MM.1S (cell line): ENCODE results near the gene SUSD1.

ENCODE experiments used
- DNase-seq: peaks from one replicate; pipeline ENCODE4 v3.0.0-alpha.2; 2015
- H2AFZ ChIP-seq: fragments of 300-600 bp; sonication (generic); 2 replicates; pipeline ENCODE4 v1.6.0; 2016; ENCODE audit warnings: antibody characterized with exemption, low read length
- H3F3A ChIP-seq: fragments of 300-600 bp; sonication (generic); 2 replicates; pipeline ENCODE4 v1.6.1; 2016; ENCODE audit warnings: mild to moderate bottlenecking, antibody characterized with exemption, low read length, moderate library complexity, mixed read lengths; ENCODE audit not compliant: insufficient read depth
- H3K27ac ChIP-seq: fragments of 300-600 bp; sonication (generic); 2 replicates; pipeline ENCODE4 v1.5.1; 2016; ENCODE audit warnings: mild to moderate bottlenecking, low read length
- H3K27me3 ChIP-seq: fragments of 300-600 bp; sonication (generic); replicated peaks from 2 replicates; pipeline ENCODE4 v1.6.0; 2016; ENCODE audit warnings: low read length; ENCODE audit not compliant: insufficient read depth
- H3K36me3 ChIP-seq: fragments of 300-600 bp; sonication (generic); replicated peaks from 2 replicates; pipeline ENCODE4 v1.6.1; 2016; ENCODE audit warnings: mild to moderate bottlenecking, low read length, mixed read lengths; ENCODE audit not compliant: insufficient read depth
- H3K4me1 ChIP-seq: fragments of 300-600 bp; sonication (generic); 2 replicates; pipeline ENCODE4 v1.6.1; 2016; ENCODE audit warnings: low read length, mixed read lengths
- H3K4me2 ChIP-seq: fragments of 300-600 bp; sonication (generic); 2 replicates; pipeline ENCODE4 v1.6.0; 2016; ENCODE audit warnings: low read depth, low read length
- H3K4me3 ChIP-seq: fragments of 300-600 bp; sonication (generic); 2 replicates; pipeline ENCODE4 v1.5.1; 2016; ENCODE audit warnings: low read length, mixed read lengths
- H3K79me2 ChIP-seq: fragments of 300-600 bp; sonication (generic); 2 replicates; pipeline ENCODE4 v1.6.1; 2016; ENCODE audit warnings: mixed run types, low read length, mixed read lengths
- H3K9ac ChIP-seq: fragments of 300-600 bp; sonication (generic); 2 replicates; pipeline ENCODE4 v1.6.1; 2016; ENCODE audit warnings: low read length, mixed read lengths
- H3K9me2 ChIP-seq: fragments of 300-600 bp; sonication (generic); replicated peaks from 2 replicates; pipeline ENCODE4 v1.6.1; 2016; ENCODE audit warnings: mild to moderate bottlenecking, low read length, mixed read lengths; ENCODE audit not compliant: insufficient read depth
- H3K9me3 ChIP-seq: fragments of 300-600 bp; sonication (generic); replicated peaks from 2 replicates; pipeline ENCODE4 v1.6.1; 2016; ENCODE audit warnings: mild to moderate bottlenecking, low read length, mixed read lengths; ENCODE audit not compliant: insufficient read depth
- H4K20me1 ChIP-seq: fragments of 300-600 bp; sonication (generic); 2 replicates; pipeline ENCODE4 v1.6.1; 2016; ENCODE audit warnings: mild to moderate bottlenecking, low read length, moderate library complexity, mixed read lengths; ENCODE audit not compliant: insufficient read depth
- CTCF ChIP-seq: fragments of 300-600 bp; sonication (generic); IDR thresholded peaks from 2 replicates; pipeline ENCODE4 v1.5.1; 2016; ENCODE audit warnings: antibody characterized with exemption, low read length, mixed read lengths
- EZH2 ChIP-seq: fragments of 300-600 bp; sonication (generic); optimal IDR thresholded peaks from 2 replicates; pipeline ENCODE3; 2017; ENCODE audit warnings: low read depth, mild to moderate bottlenecking, antibody characterized with exemption, low read length, mixed read lengths
- EZH2phosphoT487 ChIP-seq: fragments of 300-600 bp; sonication (generic); IDR thresholded peaks from 2 replicates; pipeline ENCODE4 v1.6.1; 2018; ENCODE audit warnings: antibody characterized with exemption, low read length

Gene SUSD1

GRCh38 chr9:112166176-112167140 lies 8.6 kb downstream of the SUSD1 start:
- Histone ChIP-seq H3K79me2 (no peaks in the 10 kb centered on the region), H3K27ac (no peak overlapping the region), H3K4me1 (0 out of 2 replicates have a peak, but pooled peaks cover 6% of the 10 kb centered on the region), H2AFZ (no peak overlapping the region), H3K36me3 (no peaks in the 10 kb centered on the region), H3K9me3 (no peaks in the 10 kb centered on the region), H3K9me2 (no peaks in the 10 kb centered on the region), H3K9ac (no peak overlapping the region), H3F3A (no peaks in the 10 kb centered on the region), H3K4me3 (no peak overlapping the region), H3K4me2 (no peak overlapping the region), H3K27me3 (no peaks in the 10 kb centered on the region), H4K20me1 (no peaks in the 10 kb centered on the region)
- DNase-seq = no peak
- TF ChIP-seq EZH2 = no peak
- TF ChIP-seq CTCF = no peak
- no peak for TF ChIP-seq EZH2phosphoT487

GRCh38 chr9:112162621-112163413 lies 12.3 kb downstream of the SUSD1 start:
- H3K9me3 ChIP-seq = no peaks in the 10 kb centered on the region
- H4K20me1 ChIP-seq = no peaks in the 10 kb centered on the region
- H3K27me3 ChIP-seq = no peaks in the 10 kb centered on the region
- no peaks in the 10 kb centered on the region for H3K36me3 ChIP-seq
- no peak for TF ChIP-seq EZH2phosphoT487
- no peak for TF ChIP-seq CTCF
- TF ChIP-seq EZH2 = no peak
- H2AFZ ChIP-seq = no peak overlapping the region
- H3K79me2 ChIP-seq = no peaks in the 10 kb centered on the region
- H3K9ac ChIP-seq = no peak overlapping the region
- no peak overlapping the region for H3K4me2 ChIP-seq
- H3K4me1 ChIP-seq = no peaks in the 10 kb centered on the region
- no peak overlapping the region for H3K4me3 ChIP-seq
- no peaks in the 10 kb centered on the region for H3F3A ChIP-seq
- H3K9me2 ChIP-seq = no peaks in the 10 kb centered on the region
- no peak overlapping the region for H3K27ac ChIP-seq
- DNase-seq = no peak

GRCh38 chr9:112159781-112160180 lies 15.3 kb downstream of the SUSD1 start:
- Histone ChIP-seq H3K27me3 (no peaks in the 10 kb centered on the region), H3K27ac (no peak overlapping the region), H3K36me3 (no peaks in the 10 kb centered on the region), H4K20me1 (no peaks in the 10 kb centered on the region), H3K9ac (no peak overlapping the region), H2AFZ (no peak overlapping the region), H3K4me3 (no peak overlapping the region), H3K4me2 (no peak overlapping the region), H3K79me2 (no peaks in the 10 kb centered on the region), H3K9me2 (no peaks in the 10 kb centered on the region), H3F3A (no peaks in the 10 kb centered on the region), H3K9me3 (no peaks in the 10 kb centered on the region), H3K4me1 (no peaks in the 10 kb centered on the region)
- no peak for DNase-seq
- no peak for TF ChIP-seq EZH2phosphoT487
- no peak for TF ChIP-seq CTCF
- no peak for TF ChIP-seq EZH2
